HG03469 (cell line): Measurements from ENCODE around the gene PTPRN2.
"Not testable (repeated sequence)": the region's sequence is repeated elsewhere in the genome, so short reads cannot be mapped to it uniquely, and the experiment has no call there.

Experiments used
- ATAC-seq: cut with Tn5 transposase; IDR thresholded peaks from one replicate; pipeline ENCODE4 v1.9.1; 2021; ENCODE audit warnings: mild to moderate bottlenecking, moderate library complexity, moderate number of reproducible peaks; ENCODE audit not compliant: unreplicated experiment

PTPRN2 gene

DNA sequence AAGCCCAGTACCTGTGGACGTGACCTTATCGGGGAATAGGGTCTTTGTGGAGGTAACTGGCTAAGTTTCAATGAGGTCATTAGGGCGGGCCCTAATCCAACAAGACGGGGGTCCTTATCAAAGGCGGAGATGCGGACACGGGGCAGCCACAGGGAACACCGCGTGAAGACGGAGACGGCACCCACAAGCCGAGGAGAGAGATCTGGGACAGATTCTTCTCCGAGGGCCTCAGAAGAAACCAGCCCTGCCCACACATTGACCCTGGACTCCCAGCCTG is 733.9 kb downstream of the PTPRN2 start:
- no peak for ATAC-seq

- ATAC-seq = no peak
Observed at GRCh38 chr7:157853076-157853788, 734.4 kb downstream of the PTPRN2 start.

GRCh38 chr7:157851501-157852067 is 736.0 kb downstream of the PTPRN2 start:
- no peak for ATAC-seq

- no peak for ATAC-seq
Observed at GRCh38 chr7:157850481-157851444, 736.9 kb downstream of the PTPRN2 start.

DNA sequence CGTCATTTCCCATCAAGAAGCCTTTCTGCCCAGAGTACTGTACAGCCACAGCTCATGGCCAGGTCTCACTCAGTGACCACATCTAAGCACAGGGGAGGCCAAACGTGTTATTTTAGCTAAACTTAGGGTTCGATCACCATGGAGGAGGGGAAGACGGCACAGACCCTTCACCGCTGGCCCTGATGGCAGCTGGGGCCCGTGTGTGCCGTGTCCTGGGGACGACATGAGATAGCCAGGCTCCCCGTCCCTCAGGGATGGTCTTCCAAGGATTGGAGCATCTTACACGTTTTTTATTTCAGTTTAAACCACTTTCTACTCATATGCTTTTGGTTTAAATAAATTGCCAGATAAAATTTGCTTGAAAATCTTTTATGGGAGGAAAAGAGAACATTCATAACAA is 737.9 kb downstream of the PTPRN2 start:
- no peak for ATAC-seq

- ATAC-seq = no peak
Observed at GRCh38 chr7:157849341-157849596, 738.4 kb downstream of the PTPRN2 start.

DNA sequence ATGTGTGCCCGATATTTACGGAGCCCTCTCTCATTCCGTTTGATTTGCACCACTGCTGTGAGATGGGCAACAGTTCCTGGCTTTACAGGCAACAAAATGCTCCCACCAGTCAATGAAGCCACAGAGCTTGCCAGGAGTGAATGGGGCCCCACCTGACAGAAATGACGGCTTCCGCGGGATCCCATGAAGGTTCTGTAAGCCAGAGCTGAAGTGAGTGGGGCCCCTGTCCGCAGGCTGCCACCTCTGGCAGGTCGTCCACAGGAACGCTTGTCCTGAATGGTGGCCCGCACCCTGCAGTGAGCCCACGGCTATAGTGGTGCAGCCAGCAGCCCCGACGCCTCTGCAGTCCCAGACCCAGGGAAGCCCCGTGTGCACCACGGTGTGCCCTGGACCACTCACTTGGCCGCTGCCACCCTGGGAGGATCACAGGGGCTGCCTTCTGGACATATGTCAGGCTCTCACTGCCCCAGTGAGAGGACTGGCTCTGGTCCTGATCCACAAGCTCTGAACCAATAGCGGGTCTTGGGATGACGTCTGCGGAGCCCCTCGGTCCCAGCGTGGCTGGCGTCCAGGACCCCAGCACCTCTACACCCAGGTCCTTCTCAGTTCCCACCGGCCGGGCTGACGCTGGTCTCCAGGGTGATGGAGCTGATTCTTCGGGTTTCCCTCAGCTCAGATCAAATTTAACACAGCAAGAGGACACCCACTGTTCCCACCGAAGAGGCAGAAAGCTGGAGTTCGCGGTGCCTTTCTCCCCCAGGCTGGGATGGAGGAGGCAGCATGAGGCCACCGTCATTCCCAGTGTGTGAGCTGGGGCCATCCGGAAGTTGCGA is 738.9 kb downstream of the PTPRN2 start:
- no peak for ATAC-seq

DNA sequence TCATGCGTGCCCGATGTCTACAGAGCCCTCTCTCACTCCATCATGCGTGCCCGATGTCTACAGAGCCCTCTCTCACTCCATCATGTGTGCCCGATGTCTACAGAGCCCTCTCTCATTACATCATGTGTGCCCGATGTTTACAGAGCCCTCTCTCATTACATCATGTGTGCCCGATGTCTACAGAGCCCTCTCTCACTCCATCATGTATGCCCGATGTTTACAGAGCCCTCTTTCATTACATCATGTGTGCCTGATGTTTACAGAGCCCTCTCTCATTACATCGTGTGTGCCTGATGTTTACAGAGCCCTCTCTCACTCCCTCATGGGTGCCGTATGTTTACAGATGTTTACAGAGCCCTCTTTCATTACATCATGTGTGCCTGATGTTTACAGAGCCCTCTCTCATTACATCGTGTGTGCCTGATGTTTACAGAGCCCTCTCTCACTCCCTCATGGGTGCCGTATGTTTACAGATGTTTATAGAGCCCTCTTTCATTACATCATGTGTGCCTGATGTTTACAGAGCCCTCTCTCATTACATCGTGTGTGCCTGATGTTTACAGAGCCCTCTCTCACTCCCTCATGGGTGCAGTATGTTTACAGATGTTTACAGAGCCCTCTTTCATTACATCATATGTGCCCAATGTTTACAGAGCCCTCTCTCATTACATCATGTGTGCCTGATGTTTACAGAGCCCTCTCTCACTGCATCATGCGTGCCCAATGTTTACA is 739.7 kb downstream of the PTPRN2 start:
- not testable (repeated sequence) for ATAC-seq

GRCh38 chr7:157846746-157847145 is 740.9 kb downstream of the PTPRN2 start:
- not testable (repeated sequence) for ATAC-seq

GRCh38 chr7:157846271-157846670 is 741.4 kb downstream of the PTPRN2 start:
- no peak for ATAC-seq

- ATAC-seq = no peak
Observed at GRCh38 chr7:157845203-157845835, 742.3 kb downstream of the PTPRN2 start.

DNA sequence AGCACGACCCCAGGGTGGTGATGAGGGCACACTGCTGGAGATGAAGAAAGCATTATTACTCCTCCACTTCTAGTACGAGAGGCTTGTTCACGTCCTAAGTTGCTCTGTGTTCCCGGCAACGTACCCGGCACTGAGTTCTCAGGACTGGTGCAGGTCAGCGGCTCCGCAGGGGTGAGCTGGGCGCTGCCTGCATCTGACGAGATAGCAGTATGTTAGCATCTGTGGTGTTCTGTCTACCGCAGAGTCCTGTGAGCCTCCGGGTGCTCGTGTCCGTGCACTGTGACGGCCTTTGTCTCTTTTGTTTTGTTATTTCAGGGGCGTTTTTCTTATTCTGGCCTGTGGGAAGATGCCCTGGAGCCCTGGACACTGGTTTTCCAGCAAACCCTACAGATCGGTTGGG is 743.0 kb downstream of the PTPRN2 start:
- ATAC-seq = no peak

GRCh38 chr7:157844141-157844540 is 743.5 kb downstream of the PTPRN2 start:
- no peak for ATAC-seq

DNA sequence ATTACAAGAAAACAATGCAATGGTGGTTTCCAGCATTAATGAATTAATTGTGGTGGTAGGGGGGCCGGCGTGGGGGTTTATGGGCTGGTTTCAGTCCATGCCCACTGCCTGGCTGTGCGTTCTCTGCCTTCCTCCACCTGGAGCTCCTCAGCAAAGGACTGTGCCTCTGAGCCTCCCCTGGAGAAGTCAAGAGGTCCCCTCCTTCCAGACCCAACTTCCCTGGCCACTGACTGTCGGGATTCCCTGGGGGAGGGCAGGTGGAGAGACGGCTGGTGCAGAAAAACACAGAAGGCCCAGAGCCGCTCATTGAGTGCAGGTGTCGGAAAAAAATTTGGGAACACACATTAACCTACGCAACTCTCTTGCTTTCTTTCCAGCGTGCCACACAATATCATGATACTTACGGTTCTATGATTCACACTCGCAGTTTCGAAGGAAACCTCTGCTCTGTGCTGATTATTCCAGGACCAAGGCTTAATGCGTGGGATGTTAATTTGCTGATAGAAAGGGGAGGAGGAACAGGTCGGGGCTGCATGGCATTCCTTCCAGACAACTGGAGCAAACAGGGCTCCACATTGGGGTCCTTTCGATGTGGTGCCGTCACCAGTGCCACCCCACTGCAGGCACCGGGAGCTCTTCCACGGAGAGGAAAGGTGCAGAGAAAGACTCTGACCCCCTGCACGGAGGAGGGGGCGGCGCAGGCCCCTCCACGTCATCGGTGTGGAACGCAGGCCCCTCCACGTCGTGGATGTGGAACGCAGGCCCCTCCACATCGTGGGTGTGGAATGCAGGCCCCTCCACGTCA is 744.1 kb downstream of the PTPRN2 start:
- no peak for ATAC-seq

DNA sequence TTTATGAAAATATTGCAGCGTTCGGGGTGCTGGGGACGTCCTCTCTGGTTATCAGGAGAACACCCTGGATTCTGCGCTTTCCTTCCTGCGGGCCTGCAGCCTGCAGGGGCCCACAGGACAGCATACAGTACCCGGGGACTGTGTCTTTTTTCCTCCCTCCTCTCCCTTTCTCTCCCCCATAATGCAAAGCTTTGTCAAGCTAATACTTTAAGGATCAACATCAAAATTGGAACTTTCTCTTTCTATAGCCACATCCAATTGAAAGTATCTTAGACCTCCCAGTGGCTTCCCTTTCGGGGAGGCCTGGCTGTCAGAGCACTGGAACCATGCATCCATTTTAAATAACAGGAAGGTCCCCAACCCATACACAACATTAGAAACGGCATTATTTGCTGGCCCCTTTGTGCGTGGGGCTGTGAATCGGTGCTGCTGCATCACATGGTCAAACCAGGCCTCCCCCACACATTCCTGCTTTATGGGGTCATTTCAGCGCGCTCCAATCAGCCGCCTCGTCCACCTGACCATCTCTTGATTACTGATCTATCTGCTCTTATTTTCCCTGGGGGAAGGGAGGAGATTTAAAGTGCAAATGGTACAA is 745.8 kb downstream of the PTPRN2 start:
- no peak for ATAC-seq

DNA sequence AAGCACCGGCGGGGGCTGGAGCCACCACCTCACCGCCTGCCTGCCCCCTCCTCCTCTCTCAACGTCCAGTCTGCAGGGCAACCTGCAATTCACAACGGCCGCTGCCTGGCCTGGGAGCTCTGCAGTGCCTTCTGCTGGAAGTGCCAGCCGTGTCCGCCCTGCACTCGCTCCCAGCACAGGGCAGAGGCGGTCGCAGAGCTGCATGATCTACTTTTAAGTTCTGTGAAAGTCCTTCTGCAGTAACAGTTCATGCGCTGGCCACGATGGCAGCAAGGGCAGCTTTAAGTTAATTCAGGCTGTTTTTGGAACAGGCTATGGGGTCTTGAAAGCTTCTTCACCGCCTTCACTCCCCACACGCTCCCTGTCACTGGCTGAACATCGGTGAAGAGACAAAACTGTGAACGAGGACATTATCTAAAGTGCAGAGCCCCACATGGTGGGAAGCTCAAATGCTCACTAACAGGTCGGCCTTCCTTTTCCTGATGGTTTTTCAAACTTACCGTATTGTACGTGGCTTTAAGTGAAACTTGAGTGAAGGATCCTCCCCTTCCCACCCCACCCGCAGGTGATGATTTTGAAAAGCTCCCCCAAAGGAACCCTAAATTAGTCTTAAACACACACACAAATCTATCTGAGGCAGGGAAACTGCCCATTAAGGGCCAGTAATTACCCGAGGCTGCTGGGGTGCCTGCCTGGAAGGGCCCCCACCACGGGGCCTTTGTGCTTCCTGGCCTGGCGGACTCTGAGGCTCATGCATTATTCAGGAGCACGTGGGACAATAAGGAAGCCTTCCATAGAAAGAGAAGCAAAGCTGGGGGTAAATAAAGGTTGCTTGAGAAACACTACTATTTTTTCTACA is 746.5 kb downstream of the PTPRN2 start:
- ATAC-seq = no peak

GRCh38 chr7:157840174-157840913 is 747.3 kb downstream of the PTPRN2 start:
- no peak for ATAC-seq
